T1000 (cell line): Measurements from ENCODE around the gene TMEM45B.
"Not testable (repeated sequence)": the region's sequence is repeated elsewhere in the genome, so short reads cannot be mapped to it uniquely, and the experiment has no call there.

Experiments used
- DNase-seq: peaks from one replicate; lab custom pipeline; 2025; ENCODE audit warnings: mixed read lengths; lab: John Stamatoyannopoulos, UW

TMEM45B gene

DNA sequence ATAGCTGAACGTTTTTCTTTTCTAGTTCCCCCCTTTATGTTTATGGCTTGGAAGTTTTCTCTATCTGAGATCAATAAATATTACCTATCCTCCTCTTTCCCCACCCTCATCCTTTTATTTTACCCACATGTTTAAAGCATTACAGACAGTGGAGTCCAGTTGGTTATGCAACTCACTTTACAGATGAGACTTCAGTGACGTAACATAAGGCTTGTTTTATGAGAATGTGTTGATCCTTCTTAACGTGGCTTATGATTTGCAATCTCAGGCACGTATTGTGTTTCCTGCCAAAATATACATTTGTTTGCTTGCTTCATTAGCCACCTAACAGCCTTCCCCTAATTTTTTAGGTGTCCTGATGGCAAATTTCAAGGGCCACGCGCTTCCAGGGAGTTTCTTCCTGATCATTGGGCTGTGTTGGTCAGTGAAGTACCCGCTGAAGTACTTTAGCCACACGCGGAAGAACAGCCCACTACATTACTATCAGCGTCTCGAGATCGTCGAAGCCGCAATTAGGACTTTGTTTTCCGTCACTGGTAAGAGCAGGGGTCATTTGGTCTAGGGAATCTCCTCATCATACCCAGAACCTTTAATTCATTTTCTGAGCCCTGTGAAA, 36.6 kb downstream of the TMEM45B start:
- DNase-seq, result no peak

DNA sequence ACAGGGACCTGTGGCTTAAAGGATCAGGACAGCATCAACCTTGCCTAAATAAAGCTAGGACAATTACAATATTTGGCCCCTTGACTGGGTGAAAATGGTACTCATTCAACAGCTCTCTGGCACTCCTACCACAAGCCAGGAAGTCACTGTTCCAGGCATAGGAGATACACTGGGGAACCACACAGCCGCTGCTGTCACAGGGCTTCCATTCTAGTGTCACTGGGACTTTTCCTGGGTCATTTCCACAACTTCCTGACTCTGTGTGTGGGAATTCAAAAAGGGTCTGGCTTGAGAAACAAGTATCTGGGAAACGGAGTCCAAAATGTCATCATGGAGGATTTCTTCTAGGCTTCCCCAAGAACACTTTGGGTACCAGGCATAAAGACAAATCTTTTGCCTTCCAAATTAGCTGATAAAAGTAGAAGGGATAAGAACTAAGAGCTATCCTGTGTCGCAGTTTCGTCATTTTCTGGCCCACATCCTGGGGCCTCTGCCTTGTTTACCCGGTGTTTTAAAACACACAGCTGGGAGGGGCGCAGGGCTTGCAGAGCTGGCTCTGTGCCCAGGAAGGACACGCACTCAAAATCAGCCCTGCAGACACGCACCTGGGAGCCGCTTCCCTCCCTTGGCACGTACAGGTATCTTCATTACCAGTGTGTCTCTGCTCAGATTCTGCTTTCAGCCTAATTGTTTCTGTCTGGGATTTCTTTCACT, 38.0 kb downstream of the TMEM45B start:
- DNase-seq, result no peak

- no peak for DNase-seq
Measured at GRCh38 chr11:129854232-129854805, 38.7 kb downstream of the TMEM45B start.

DNA sequence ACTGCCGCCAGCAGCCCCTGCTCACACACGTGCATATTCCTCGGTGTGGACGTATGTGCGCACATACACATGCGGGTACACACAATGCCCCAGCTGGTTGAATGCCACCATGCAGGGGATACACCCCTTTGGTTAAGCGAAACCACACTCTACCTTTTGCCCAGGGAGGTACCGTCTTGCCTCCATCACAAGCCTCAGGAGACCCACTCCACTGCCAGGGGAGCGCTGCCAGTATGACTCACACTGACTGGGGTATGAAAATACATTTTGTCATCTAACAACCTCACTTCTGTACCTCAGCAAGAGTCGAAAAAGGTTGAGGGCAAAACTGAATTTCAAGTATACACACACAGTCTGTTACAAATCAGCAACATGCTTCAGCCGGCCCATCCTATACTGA, 39.4 kb downstream of the TMEM45B start:
- no peak for DNase-seq

DNA sequence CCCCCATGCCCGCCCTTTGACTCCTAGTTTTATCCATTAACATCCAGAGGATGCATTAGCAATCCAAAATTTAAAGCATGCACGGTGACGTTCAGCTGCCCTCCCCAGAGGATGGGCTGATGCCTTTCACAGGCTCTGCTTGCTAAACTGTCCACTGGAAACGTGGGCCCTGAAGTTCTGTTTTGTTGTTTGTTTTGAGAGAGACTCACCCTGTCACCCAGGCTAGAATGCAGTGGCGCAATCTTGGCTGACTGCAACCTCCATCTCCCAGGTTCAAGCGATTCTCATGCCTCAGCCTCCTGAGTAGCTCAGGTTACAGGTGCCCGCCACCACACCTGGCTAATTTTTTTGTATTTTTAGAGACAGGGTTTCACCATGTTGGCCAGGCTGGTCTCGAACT, 40.4 kb downstream of the TMEM45B start:
- DNase-seq, result no peak

DNA sequence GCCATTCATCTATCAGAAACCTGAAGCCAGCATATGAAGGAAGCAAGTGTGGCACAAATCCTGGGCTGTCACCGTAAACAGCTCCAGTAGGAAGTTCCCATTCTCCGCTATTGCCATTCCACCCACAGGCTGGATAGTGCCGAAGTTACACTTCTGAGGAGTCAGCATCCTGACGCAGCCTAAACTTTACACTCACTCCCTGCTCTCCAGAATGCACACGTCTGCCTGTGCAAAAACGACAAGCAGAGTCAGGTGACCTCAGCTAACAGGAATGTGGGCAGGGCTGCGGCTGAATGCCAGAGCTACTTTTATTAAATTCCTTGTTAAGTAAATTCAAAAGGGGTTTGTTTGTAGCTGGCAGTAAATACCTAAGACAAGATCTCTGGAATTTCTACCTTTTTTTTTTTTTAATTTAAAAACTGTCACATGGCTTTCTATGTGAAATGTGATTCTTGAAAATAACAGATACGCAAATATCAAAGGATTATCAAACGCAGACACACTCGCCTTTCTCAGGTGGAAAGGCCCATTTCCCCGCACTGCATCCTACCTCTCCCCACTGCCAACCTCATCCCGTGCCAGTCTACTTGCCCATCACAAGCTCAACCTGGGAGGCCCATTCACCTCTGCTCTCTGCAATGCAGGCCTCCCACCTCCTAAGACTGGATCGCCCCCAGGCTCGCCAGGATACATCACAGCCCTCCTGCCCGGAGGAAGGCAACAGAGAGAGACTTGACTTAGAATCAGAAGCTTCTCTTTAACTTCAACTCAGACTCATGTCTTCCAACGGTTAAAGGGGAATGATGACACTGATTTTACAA, 46.3 kb downstream of the TMEM45B start:
- peak; percentile 74 for DNase-seq

- no peak for DNase-seq
Measured at GRCh38 chr11:129864811-129865210, 49.2 kb downstream of the TMEM45B start.

- no peak for DNase-seq
Measured at GRCh38 chr11:129865701-129866100, 50.1 kb downstream of the TMEM45B start.

DNA sequence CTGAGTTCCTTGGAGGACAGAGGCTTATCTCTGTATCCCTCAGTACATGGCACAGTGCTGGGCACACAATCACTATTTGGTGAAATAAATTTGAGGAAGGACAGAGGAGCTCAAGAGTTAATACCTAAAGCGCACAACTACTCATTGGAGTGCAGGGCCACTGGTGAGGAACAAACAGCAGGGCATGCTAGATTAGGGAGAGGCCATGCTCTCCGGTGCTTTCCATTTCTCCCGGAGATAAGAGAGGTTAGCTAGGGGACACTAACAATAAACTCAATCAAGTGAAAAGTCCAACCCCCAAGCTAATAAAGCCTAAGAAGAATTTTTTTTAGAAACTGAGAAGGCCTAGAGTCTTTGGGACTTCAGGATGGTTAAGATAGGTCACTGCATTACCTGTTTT, 50.7 kb downstream of the TMEM45B start:
- DNase-seq, result no peak

GRCh38 chr11:129868626-129869025, 53.0 kb downstream of the TMEM45B start:
- DNase-seq, result not testable (repeated sequence)

GRCh38 chr11:129871914-129872313, 56.3 kb downstream of the TMEM45B start:
- no peak for DNase-seq

GRCh38 chr11:129880311-129880710, 64.7 kb downstream of the TMEM45B start:
- DNase-seq, result no peak

GRCh38 chr11:129881570-129882170, 66.0 kb downstream of the TMEM45B start:
- no peak for DNase-seq

- DNase-seq, result no peak
Measured at GRCh38 chr11:129884581-129884980, 68.9 kb downstream of the TMEM45B start.

- no peak for DNase-seq
Measured at GRCh38 chr11:129885381-129885780, 69.7 kb downstream of the TMEM45B start.

- no peak for DNase-seq
Measured at GRCh38 chr11:129888451-129888850, 72.8 kb downstream of the TMEM45B start.

DNA sequence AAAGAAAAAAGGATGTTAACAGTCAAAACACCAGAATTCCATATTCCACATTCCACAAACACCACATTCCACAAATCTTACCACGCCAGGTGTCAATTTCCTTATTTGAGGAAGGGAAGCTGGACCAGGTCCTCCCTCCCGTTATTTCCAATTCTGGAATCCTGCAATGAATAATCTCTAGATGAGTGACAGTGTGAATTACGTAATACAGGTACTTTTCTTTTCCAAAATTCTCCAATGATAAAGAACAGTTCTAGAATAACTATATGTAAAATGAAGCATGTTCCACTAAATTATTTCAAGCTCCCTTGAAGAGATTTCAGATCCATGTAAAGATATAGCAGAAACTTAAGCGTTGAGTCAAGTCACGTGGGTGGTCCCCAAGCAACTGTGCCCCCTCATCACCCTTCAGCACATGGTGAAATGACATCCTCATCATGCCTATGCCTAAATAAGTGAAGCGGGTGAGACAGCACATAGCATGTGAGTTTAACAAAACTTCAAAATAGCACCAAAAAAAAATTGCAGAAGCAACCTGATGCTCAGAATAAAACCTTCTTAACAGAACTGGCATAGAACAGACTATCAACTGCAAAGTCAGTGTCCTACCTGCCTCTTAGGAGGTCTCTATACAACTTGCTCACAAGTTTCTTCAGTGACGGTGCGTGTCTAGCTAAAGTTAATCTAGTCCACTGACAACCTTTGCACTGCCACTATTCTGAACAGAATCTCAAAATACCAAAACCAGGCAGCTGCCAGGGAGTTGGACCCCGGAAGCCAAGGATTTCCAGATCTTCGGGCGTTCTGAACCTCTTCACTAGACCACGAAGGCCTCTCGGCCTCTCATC, 78.9 kb downstream of the TMEM45B start:
- DNase-seq, result no peak

DNA sequence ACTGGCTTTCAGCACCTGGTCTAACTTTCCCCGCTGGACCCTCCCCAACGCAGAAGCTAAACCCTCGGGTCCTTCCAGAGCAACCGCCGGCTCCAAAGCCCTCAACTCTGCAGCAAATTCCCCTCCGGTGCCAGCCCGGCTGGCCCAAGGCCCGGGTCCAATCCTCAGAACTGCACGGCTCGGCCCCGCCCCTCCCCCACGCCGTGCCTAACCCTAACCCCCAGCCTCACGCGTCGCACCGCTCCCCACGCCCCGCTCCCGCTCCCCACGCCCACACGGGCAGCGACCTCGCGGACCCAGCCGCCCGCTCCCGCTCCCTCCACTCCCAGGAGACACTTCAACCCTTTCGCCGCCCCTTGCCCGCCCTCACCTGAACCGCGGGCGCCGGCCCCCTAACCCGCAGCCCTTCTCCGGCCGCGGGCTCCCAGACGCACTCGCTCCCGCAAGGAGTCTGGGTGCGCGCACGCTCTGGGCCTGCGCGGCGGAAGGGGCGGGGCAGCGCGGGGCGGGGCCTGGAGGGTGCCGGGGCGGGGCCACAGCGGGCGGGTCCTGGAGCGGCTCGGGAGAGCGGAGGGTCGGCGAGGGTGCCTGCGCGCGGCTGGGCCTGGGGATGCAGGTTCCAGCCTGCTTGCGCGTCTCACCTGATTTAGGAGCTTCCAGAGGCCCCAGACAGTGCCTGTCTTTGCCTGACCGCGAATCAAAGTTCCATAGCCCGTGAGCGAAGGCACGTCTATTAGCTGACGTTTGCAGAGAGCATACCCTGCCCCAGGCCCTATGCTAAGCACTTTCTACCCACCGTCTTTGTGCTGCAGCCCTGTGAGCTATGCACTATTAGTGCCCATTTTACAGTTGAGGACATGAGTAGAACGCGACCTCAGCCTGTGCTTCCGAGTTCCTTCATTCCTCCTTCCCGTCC, 79.7 kb downstream of the TMEM45B start, which contains the start of gene NFRKB:
NFRKB (minus strand) TSS at position 453 of the 916 bp plus-strand sequence. CDS start 2,729 bp downstream, outside the sequence.
- DNase-seq, result peak; percentile 57

DNA sequence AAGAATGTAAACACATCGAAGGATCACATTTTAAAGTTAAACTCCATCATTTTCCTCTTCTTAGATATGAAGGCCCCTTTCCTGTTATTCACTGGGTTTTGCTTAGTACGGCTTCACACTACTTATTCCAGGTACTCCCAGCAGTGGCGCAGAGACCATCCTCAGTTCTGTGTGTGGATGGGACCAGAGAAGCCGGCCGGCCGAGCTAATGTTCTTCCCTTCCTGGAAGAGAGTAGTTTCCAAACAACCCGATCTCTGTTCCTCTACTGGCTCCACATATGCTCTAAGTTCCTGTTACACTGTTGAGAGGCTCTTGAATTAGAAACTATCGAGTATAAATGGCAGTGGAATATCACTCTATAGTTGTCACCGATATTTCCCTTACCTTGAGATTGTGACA, 80.4 kb downstream of the TMEM45B start:
- no peak for DNase-seq

DNA sequence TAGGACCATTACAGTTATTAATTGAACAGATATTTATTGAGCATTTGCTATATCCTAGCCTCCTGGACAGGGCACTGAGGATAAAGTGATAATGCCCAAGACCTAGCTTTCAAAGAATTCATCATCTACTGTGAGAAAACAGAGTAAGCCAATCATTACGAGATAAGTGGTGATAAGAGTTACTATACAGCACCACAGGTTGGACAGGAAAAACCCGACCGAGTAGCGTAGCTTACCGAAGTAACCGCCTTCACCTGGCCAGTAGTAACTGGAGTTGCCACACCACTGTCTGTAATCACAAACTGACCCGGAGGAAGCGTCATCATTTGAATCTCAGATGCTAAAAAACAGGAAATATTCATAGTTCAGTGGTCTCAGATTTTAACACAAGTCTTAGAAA, 89.8 kb downstream of the TMEM45B start:
- DNase-seq, result no peak
